Uterus (tissue), 2 donors: ENCODE data around the gene HNRNPAB.

Experiments
- CTCF ChIP-seq, 4 experiments: fragments of 200-600 bp in 2 of 4; fragments of 450-650 bp in 2 of 4; sonication (generic) in 2 of 4; IDR thresholded peaks; one replicate each; pipeline ENCODE4 v1.5.1; 2016 to 2019; ENCODE audit warnings: antibody characterized with exemption in 4 of 4, mild to moderate bottlenecking in 2 of 4, moderate library complexity in 1 of 4
- POLR2A ChIP-seq, 2 donors: fragments of 450-650 bp; IDR thresholded peaks; one replicate each; pipeline ENCODE4 v1.6.1; 2016; ENCODE audit warnings: antibody characterized with exemption in 2 of 2, mild to moderate bottlenecking in 1 of 2, moderate library complexity in 1 of 2

GRCh38 chr5:178205749-178206047 is 1.4 kb downstream of the HNRNPAB start:
- TF ChIP-seq CTCF (IDR thresholded peaks at IDR 0.05) = no peak
- no peak for TF ChIP-seq POLR2A (IDR thresholded peaks at IDR 0.05)
